BJ (cell line): Measurements from ENCODE around the gene MAN1C1. TPM values are rescaled to one million over a fixed set of nuclear protein-coding genes. Genes with fewer than 3 reads are reported as not detected.

Source experiments
- CTCF ChIA-PET: fragments of 350-600 bp; formaldehyde crosslinking; extraction: SDS; loops from one replicate; lab custom pipeline; 2021; ENCODE audit warnings: antibody characterized with exemption, inconsistent platforms; lab: Yijun Ruan, JAX
- POLR2A ChIA-PET: fragments of 300-600 bp; sonication (Branson Sonifier 250); formaldehyde crosslinking; extraction: SDS; loops from one replicate; lab custom pipeline; 2021; ENCODE audit warnings: antibody characterized with exemption; lab: Charles Lee
- DNase-seq: peaks from one replicate; pipeline ENCODE4 v3.0.0-alpha.2; 2011; ENCODE audit warnings: low read depth
- H3K27me3 ChIP-seq: 2 replicates; pipeline ENCODE4 v1.6.0; 2011; ENCODE audit warnings: low read length; ENCODE audit not compliant: control insufficient read depth, insufficient read depth
- H3K36me3 ChIP-seq: 2 replicates; pipeline ENCODE4 v1.5.1; 2011; ENCODE audit warnings: low read length; ENCODE audit not compliant: control insufficient read depth, insufficient read depth
- H3K4me3 ChIP-seq: 2 replicates; pipeline ENCODE4 v1.5.1; 2011; ENCODE audit warnings: low read depth, mild to moderate bottlenecking, control low read depth, low read length
- polyA plus RNA-seq: library from polyadenylated mRNA; depleted of rRNA; stranded (reverse); fragments of >200 nt; gene quantifications from 2 replicates; pipeline ENCODE4 v1.2.3, GENCODE V29; 2011
- TF ChIP-seq, protein P1 (sequence below): IDR thresholded peaks from 2 replicates; pipeline ENCODE4 v1.5.1; 2011; ENCODE audit warnings: low read depth, mild to moderate bottlenecking, control low read depth, inconsistent platforms, low read length, moderate library complexity; ENCODE audit not compliant: insufficient read depth

The MAN1C1 gene
- polyA plus RNA-seq, 1 experiment = 1.1 TPM

DNA sequence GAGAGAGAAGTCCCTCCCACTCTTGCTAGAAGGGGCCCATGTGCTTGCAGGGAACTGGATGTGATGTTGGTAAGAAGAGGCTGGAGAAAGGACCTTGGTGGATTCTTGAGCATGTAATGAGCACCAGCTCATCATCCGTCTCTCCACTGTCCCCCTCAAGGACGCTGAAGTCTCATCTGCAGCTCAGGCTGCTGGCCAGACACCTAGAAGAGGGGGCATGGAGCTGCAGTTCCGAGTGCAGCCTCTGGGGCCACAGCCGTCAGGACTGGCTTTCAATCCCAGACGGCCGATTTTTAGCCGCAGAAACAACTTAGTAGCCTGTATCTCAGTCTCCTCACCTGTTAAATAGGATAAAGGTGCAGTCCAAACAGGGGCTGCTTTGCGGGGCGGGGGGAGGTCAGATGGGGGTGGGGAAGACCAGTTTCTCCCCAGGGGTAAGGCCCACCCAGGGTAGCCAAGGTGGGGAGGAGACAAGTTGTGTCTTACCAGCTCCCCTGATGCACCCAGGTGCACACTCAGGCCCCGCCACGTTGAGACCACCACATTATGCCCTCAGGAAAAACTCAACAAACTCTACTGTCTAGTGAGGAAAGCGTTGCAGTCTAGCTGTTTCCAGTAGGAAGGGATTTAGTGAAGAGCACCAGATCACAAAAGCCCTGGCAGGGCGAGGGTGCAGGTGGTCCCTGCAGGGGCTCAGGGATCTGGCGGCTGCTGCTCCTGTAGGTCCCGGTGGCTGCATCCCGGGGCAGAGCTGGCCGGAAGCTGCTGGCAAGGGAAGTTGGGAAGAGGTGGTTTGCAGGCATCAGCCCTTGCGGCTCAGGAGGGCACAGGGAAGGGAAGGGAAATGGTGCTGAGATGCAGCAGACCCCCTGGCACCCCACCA lies 43.6 kb upstream of the MAN1C1 start:
- DNase-seq = no peak
- H3K27me3 ChIP-seq = no peaks in the 10 kb centered on the region; the same call in 1 of the 2 replicates
- no peak overlapping the region for H3K4me3 ChIP-seq
- TF ChIP-seq, protein P1, sequence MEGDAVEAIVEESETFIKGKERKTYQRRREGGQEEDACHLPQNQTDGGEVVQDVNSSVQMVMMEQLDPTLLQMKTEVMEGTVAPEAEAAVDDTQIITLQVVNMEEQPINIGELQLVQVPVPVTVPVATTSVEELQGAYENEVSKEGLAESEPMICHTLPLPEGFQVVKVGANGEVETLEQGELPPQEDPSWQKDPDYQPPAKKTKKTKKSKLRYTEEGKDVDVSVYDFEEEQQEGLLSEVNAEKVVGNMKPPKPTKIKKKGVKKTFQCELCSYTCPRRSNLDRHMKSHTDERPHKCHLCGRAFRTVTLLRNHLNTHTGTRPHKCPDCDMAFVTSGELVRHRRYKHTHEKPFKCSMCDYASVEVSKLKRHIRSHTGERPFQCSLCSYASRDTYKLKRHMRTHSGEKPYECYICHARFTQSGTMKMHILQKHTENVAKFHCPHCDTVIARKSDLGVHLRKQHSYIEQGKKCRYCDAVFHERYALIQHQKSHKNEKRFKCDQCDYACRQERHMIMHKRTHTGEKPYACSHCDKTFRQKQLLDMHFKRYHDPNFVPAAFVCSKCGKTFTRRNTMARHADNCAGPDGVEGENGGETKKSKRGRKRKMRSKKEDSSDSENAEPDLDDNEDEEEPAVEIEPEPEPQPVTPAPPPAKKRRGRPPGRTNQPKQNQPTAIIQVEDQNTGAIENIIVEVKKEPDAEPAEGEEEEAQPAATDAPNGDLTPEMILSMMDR = peak; percentile 78
- ChIA-PET CTCF (interaction anchor here (0.6 to 3.6 kb wide), 25 partner anchors 9 to 237 kb away, joined by 3 to 27 read pairs (median 4); partner anchors contain the start of genes LDLRAP1 and SELENON), POLR2A (interaction anchor here (0.6 kb wide), 1 partner anchor 181 kb away, joined by 4 read pairs; no protein-coding TSS in a partner anchor)
- H3K36me3 ChIP-seq = no peaks in the 10 kb centered on the region

DNA sequence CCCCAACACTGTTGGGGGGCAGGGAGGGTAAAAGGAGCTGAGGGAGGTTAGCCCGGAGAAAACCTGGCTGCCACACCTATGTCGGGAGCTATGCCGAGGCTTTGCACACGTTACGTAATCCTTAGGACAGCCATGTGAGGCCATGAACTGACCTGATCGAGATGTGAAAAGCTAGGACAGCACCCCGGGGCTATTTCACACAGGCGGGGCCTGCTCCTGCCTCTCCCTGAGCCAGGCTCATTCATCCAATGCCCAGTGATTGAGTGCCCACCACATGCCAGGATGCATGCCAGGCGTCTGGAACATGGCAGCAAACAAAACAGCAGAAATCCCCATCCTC lies 43.0 kb upstream of the MAN1C1 start:
- CTCF ChIA-PET = interaction anchor here (0.9 to 3.6 kb wide), 13 partner anchors 8 to 237 kb away, joined by 3 to 27 read pairs (median 6); partner anchors contain the start of genes LDLRAP1 and SELENON
- Histone ChIP-seq H3K4me3 (no peak overlapping the region), H3K36me3 (no peaks in the 10 kb centered on the region), H3K27me3 (no peaks in the 10 kb centered on the region; the same call in 1 of the 2 replicates)
- TF ChIP-seq, protein P1 = no peak
- POLR2A ChIA-PET = no interaction called here
- no peak for DNase-seq

DNA sequence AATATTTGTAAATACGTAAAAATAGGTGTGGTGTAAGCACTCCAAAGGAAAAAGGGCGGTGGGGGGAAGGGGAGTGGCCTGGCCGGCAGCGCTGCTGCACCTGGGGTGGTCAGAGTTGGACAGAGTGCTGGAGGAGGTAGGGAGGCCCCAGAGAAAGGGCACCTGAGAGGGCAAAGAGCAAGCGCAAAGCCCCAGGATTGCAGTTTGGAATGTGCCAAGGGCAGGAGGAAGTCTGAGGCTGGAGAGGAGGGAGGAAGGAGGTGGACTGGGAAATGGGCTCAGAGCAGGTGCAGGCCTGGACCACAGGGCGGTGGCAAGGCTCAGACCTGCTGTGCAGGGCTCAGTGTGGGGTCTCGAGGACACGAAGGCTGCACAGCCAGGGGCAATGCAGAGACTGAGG lies 42.6 kb upstream of the MAN1C1 start:
- ChIA-PET CTCF (interaction anchor here (2.1 to 3.6 kb wide), 3 partner anchors 8 to 25 kb away, joined by 11 to 27 read pairs (median 17); no protein-coding TSS in a partner anchor), POLR2A (no interaction called here)
- H3K4me3 ChIP-seq = no peak overlapping the region

DNA sequence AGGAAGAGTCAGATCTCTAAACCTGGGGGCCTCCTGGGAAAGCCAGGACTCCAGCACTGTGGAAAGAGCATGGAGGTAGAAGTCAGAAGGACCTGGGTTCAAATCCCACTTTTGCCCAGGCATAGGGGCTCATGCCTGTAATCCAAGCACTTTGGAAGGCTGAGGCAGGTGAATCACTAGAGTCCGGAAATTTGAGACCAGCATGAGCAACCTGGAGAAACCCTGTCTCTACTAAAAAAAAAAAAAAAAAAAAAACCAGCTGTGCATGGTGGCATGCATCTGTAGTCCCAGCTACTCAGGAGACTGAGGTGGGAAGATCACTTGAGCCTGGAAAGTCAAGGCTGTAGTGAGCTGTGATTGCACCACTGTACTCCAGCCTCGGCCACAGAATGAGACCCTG lies 41.4 kb upstream of the MAN1C1 start:
- POLR2A ChIA-PET = no interaction called here
- TF ChIP-seq, protein P1 = no peak
- no peak for DNase-seq
- no peaks in the 10 kb centered on the region for H3K36me3 ChIP-seq
- peaks cover 2% of the 10 kb centered on the region; the same call in 1 of the 2 replicates for H3K27me3 ChIP-seq
- H3K4me3 ChIP-seq = no peak overlapping the region
- CTCF ChIA-PET = no interaction called here

More for the DNA sequence above, 42.6 kb upstream of the MAN1C1 start:
- no peaks in the 10 kb centered on the region for H3K36me3 ChIP-seq
- TF ChIP-seq, protein P1 = no peak
- no peaks in the 10 kb centered on the region; the same call in 1 of the 2 replicates for H3K27me3 ChIP-seq
- DNase-seq = no peak

DNA sequence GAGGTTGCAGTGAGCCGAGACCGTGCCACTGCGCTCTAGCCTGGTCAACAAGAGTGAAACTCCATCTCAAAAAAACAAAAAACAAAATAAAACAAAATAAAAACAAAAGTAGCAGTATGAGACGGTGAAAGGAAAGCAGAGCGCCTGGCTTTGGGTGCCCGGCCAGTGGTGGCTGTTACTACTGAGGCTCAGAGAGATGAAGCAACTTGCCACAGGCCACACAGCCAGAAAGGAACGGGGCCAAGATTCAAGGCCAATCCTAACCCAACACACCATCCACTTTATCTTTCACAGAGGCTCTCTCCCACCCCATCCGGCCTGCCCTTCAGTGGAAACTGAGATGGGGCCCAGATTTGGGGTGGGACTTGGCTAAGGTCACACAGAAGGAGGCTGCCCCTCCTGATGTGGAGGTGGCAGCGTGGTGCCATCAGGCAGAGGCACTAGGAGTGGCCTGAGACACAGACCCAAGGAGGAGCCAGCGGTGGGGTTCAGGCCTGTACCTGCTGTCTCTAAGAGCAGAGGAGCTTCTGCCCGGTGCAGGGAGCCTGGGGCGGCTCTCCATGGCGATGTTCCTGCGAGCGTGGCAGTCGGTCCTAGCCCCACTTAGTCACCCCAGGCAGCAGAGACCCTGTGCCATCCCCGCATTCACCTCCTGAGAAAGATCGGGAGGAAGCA lies 40.0 kb upstream of the MAN1C1 start:
- H3K27me3 ChIP-seq = peaks cover 2% of the 10 kb centered on the region; the same call in 1 of the 2 replicates
- no peaks in the 10 kb centered on the region for H3K36me3 ChIP-seq
- CTCF ChIA-PET = interaction anchor here (0.7 to 1.3 kb wide), 2 partner anchors 13 to 1152 kb away, joined by 3 to 4 read pairs; no protein-coding TSS in a partner anchor
- POLR2A ChIA-PET = no interaction called here
- DNase-seq = no peak
- TF ChIP-seq, protein P1 = no peak
- H3K4me3 ChIP-seq = no peak overlapping the region
